Esophagus muscularis mucosa (tissue), 3 donors: ENCODE data around the gene CHGA.

Experiments used
- POLR2A ChIP-seq: fragments of 450-650 bp; IDR thresholded peaks from one replicate; pipeline ENCODE4 v1.6.1; 2017; ENCODE audit warnings: antibody characterized with exemption, moderate library complexity, mild to moderate bottlenecking, low read depth
- POLR2AphosphoS5 ChIP-seq, 2 donors: sonication (generic); formaldehyde crosslinking; IDR thresholded peaks; one replicate each; pipeline ENCODE4 v1.6.1; 2017; ENCODE audit warnings: antibody characterized with exemption in 2 of 2
- TF ChIP-seq, protein P1 (sequence below), 3 experiments: fragments of 200-600 bp in 2 of 3; fragments of 450-650 bp in 1 of 3; sonication (generic) in 2 of 3; IDR thresholded peaks; one replicate each; pipeline ENCODE4 v1.5.1; 2017 to 2019; ENCODE audit warnings: antibody characterized with exemption in 3 of 3, mild to moderate bottlenecking in 2 of 3, moderate library complexity in 1 of 3

DNA sequence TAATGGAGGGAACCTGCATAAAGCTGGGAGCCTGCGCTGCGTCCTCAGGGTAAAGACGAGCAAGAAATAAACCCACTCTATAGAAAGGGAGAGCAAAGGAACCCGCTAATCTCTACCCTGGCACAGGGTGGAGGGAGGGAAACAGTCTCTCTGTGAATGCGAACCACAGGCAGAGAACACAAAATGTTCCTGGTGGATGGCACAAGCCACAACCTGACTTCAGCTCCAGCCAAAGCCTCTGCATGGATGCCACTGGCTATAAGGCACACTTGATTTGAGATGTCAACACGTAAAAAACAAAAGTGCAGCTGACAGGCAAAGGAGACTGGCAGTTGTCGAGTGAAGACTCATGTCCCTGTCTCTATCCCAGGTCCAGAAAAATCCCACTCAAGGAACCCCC is 32.4 kb downstream of the CHGA start:
- TF ChIP-seq POLR2AphosphoS5 (IDR thresholded peaks at IDR 0.05) (no peak), POLR2A (no peak)
- TF ChIP-seq, protein P1, sequence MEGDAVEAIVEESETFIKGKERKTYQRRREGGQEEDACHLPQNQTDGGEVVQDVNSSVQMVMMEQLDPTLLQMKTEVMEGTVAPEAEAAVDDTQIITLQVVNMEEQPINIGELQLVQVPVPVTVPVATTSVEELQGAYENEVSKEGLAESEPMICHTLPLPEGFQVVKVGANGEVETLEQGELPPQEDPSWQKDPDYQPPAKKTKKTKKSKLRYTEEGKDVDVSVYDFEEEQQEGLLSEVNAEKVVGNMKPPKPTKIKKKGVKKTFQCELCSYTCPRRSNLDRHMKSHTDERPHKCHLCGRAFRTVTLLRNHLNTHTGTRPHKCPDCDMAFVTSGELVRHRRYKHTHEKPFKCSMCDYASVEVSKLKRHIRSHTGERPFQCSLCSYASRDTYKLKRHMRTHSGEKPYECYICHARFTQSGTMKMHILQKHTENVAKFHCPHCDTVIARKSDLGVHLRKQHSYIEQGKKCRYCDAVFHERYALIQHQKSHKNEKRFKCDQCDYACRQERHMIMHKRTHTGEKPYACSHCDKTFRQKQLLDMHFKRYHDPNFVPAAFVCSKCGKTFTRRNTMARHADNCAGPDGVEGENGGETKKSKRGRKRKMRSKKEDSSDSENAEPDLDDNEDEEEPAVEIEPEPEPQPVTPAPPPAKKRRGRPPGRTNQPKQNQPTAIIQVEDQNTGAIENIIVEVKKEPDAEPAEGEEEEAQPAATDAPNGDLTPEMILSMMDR (IDR thresholded peaks at IDR 0.05), result no peak
